SHP77 (cell line): ENCODE results near the gene ZNHIT1.

Source experiments
- DNase-seq, 2 experiments: peaks; one replicate each; lab custom pipeline; 2025; lab: John Stamatoyannopoulos, UW

Gene ZNHIT1

DNA sequence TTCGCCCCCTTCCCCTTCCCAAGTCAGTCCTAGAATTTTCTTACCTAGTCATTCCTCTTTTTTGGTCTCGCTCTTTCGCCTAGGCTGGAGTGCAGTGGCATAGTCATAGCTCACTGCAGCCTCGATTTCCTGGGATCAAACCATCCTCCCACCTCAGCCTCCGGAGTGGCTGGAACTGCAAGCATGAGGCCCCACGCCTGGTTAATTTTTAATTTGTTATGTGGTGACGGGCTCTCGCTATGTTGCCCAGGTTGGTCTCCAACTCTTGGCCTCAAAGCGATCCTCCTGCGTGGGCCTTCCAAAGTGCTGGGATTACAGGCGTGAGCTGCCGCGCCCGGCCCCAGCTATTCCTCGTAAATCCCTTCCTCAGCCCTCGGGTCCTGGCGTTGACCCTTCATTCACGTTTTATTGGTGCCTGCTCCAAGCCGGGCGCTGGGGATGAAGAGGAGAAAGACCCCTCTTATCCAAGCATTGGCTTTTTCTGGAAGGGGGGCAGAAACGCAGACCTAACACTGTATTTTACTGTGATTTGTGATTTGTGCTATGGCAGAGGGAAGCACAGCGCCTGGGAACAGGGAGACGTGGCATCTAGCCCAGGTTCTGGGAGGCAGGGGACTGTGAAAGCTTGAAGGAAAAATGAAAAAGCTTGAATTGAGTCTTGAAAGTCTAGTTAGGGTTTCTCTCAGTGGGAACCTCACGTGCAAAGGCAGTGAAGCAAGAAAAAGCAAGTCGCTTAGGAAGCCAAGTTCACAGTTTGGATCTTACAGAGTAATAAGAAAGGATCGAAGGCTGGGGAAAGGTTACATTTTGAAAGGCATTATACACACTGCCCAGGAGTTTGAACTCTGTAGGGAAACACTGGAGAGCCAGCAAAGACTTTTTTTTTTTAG is 516 bp downstream of the ZNHIT1 start:
- DNase-seq = no peak

DNA sequence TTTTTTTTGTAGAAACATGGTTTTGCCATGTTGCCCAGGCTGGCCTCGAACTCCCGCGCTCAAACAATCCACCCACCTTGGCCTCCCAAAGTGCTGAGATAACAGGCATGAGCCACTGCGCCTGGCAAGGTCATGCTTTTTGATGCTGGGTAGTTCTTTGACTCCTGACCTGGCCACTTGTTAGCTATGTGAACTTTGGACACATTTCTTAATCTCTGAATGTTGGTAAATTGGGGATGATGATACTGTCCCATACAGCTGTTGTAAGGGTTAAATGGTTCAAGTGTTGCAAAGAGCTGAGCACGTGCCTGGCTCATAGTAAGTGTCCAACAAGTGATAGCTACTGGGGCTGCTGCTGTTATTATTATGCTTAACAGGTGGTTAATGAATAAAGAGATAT is 2.3 kb downstream of the ZNHIT1 start:
- no peak for DNase-seq

DNA sequence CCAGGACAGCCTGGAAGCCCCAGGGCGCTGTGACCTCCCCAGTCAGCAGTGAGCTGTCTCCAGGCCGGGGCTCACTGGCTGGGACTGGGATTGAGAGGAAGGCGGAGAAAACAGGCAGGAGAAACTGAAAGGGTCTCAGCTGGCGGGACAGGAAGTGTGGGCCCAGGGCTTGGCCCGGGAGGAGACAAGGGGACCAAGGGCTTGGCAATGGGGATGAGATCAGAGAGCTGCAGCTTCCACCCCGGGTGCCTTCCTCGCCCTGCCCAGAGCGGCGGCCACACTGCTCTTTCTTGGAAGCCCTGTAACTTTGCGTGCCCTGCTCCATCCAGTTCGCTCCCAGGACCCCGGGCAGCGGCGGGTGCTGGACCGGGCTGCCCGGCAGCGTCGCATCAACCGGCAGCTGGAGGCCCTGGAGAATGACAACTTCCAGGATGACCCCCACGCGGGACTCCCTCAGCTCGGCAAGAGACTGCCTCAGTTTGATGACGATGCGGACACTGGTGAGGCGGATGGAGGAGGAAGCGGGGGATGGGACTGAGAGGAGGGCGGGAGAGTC is 4.4 kb downstream of the ZNHIT1 start:
- no peak for DNase-seq

DNA sequence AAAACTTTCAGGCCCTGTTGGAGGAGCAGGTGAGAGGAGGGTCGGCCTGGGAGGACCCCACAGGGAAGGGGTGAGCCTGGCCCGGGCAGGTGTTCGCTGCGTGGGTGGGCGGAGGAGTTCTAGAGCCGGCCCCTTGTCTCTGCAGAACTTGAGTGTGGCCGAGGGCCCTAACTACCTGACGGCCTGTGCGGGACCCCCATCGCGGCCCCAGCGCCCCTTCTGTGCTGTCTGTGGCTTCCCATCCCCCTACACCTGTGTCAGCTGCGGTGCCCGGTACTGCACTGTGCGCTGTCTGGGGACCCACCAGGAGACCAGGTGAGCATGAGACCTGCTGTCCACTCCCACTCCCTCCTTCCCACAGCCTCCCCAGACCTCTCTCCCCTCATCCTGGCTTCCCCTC is 5.6 kb downstream of the ZNHIT1 start:
- no peak for DNase-seq

DNA sequence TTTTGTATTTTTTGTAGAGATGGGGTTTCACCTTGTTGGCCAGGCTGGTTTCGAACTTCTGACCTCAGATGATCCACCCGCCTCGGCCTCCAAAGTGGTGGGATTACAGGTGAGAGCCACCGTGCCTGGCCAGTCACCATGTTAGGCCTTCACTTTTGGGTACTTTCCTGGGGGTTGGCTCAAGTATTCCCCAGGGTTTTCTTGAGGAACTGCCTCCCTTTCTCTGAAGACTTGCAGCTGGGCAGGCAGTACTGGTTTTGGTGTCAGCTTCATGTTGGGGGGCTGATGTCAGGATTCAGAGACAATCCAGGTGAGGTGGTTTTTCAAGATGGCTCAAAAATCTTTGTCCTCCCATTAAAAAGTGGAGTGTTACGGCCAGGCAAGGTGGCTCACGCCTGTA is 7.7 kb downstream of the ZNHIT1 start:
- no peak for DNase-seq

DNA sequence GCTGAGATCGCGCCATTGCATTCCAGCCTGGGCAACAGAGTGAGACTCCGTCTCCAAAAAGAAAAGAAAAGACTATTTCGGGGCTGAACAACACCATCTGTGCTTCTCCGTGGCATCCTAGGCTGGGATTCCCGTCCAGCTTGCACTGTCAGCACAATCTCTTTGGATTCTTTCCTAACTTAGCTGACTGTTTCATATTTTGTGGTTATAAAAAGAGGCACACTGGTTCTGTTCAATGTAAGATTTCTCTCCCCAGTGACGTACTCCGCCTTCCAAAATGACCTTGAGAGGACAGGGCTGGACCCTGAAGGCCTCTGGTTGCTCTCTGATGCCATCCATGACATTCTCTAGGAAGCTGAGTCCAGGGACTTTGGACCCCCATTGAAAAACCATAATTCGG is 8.8 kb downstream of the ZNHIT1 start:
- DNase-seq = no peak

DNA sequence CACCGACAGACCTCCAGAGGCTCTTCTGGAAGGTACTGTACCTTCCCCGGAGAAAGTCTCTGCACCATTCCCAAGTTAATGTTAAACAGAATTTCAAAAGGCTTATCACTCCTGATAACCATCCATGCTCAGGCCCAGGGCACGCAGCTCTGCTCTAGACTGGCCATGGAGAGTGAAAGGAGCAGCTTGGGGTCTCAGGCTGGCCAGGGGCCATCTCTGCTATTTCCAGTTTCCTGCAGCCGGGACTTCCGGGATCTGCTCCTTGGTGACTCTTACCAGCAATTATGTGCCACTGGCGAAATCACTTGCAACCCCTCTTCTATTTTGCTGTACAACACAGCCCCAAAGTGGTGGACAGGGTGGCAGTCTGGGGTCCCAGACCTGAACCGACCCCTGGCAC is 13.7 kb downstream of the ZNHIT1 start:
- DNase-seq = no peak

DNA sequence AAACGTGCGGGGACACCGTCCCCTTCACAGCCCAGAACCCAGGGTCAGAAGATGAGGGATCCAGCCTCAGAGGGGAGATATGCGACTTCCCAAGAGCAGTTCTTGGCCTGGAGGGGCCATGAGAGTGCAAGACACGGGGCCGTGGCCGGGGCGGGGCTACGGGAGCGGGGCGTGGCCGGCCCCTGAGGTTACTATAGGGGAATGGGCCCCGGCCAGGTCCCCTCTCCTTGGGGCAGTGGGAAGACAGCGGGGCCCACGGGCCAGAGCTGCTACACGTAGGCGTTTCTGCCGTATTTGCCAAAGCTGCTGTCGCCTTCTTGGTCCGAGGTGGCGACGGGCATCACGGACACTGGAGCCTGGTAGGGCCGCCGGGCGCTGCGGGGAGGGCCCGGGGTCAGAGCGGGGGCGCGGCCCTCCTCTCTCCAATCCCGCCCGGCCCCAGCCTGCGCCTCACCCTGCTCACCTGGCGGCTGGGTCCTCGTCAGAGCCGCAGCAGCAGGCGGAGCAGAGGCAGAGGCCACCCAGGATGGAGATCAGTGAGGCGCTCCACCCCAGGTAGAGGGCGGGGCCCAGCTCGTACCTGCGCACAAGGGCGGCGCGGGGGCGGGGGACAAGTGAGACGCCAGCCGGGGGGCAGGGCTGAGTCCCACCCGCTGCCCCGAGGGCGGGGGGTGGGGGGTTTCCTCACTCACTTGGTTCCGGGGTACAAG is 14.3 kb downstream of the ZNHIT1 start:
- DNase-seq = no peak

DNA sequence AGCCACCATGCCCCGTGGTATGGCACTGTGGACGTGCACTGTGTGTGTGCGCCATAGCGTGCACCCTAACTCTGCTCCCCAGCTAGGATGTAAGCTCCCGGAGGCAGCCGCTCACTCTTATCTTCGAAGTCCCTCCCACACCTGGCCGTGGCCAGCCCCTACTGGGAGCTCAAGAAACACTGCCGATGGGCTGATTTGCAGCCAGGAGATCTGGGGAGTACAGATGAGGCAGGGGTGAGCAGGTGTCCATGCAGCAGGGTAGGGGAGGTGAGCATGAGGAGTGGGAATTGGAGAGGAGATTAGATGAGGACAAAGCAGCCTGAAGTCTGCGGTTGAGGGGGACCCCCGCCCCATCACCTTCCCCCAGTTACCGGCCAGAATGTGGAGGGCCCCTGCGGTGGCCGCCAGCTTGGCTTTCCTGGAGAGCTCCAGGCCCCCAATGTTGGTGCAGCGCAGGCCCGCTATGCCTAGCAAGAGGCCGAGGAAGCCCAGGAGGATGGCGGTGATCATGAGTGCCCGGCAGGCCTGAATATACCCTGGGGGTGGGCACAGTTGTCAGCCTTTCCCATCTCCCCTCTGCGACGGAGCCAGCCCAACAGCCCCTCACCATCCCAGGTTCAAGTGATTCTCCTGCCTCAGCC is 16.1 kb downstream of the ZNHIT1 start:
- DNase-seq = no peak

DNA sequence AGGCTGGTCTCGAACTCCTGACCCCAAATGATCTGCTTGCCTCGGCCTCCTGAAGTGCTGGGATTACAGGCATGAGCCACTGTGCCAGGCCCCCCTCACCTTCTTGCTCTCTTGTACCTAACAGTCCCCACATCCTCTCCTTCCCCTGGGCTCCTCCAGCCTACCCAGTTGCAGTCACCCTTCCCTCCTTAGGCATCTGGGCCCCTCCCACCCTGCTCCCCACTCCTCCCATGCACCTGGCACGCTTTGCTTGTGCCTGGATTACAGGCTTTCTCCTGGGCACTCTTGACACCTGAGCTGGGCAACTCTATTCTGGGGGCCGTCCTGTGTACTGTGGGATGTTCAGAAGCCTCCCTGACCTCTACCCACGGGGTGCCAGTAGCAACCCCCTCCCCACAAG is 16.7 kb downstream of the ZNHIT1 start:
- DNase-seq = no peak

DNA sequence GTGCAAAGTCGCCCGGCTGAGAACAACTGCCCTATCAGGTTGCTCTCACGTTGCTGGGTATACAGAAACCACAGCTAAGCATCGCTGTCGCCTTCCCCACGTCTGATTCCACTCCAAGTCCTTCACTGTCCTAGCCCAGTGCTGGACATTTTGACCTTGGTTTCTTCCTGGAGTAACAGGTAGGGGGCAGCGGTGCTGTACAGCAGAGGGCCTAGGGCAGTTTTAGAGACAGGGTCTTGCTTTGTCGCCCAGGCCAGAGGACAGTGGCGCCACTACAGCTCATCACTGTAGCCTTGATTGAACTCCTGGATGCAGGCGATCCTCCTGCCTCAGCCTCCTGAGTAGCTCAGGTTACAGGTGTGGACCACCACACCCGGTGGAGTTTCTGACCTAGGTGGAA is 17.1 kb downstream of the ZNHIT1 start:
- no peak for DNase-seq

DNA sequence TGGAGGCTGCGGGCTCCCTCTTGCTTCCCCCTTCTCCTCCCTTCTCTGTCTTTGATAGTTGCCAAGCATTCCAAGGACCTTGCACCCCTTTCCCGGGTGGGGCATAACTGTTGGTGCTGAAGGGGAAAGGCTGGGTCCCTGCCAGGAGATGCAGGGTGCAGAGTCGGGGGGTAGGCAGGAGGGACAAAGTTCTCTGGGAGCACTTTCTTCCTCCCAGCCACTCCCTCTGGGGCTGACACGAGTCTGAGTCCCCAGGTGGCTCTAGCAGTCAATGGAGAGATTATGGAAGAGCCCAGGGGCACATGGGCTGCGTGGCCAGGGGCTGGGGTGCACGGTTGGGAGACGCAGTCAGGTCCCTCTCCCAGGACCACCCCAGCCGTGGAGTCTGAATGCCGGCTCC is 17.6 kb downstream of the ZNHIT1 start:
- DNase-seq = no peak

DNA sequence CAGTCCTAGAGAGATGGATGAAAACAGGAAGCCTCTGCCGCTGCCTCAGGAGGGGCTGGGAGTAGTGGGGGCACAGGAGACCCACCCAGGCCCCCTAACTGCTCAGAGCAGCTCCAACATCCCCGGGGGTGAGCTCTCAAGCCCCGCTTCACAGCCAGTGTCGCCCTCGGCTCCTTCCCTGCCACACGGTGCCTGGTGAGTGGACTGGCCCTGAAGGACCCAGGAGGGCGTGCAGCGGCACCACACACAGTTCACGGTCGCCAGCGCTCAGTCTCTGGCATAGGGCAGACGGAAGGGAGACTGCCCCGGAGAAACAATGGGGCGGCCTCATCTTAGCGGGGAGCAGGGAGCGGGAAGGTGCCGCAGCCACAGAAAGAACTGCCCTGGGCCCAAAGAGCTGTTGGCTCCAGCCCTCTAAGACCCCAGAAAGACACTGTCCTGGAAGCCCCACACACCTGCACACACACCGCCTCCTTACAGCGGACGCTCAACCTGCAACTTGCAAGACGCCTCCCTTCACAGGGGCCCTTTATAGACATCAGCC is 18.4 kb downstream of the ZNHIT1 start:
- no peak for DNase-seq

DNA sequence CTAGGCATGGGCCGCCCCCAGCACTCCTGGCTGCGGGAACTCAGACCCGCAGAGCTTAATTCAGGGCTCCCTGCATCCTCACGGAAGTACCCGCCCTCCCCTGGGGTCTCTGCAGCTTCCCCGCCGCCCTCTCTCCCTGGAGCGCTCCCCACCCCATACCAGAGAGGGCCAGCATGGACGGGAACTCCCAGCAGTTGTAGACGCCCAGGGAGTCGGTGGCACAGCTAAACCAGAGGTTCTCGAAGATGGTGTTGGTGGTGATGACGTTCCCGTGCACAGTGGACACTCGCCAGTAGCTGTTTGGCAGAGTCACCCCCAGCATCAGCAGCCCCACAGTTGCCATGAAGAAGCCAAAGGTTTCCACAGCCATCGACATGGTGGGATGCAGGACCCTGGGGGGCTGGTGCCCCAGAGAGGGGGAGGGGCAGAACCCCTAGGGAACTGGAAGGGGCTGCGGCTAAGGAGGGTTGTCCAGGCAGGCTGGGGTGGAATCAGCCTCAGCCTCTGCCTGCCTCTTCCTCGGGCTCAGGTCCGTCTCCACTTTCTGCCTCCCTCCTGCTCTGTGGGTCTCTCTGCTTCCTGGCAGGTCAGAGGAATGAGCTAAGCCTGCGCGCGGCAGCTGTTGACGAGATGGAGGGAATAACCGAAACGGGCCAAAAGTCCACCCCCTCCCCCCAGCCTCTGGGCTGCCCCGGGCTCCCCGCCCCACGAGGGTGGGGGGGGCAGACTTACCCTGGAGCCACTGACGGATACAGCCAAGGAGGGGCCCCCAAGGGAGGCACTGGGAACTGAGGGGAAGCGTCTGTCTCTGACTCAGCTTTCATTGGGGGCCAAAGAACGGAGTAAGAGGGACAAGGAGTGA is 19.5 kb downstream of the ZNHIT1 start, which contains the start of gene CLDN15:
TSS of gene CLDN15 (minus strand) at position 597 of the 862 bp plus-strand sequence. CDS start at position 376, 221 bp downstream.
- no peak for DNase-seq

DNA sequence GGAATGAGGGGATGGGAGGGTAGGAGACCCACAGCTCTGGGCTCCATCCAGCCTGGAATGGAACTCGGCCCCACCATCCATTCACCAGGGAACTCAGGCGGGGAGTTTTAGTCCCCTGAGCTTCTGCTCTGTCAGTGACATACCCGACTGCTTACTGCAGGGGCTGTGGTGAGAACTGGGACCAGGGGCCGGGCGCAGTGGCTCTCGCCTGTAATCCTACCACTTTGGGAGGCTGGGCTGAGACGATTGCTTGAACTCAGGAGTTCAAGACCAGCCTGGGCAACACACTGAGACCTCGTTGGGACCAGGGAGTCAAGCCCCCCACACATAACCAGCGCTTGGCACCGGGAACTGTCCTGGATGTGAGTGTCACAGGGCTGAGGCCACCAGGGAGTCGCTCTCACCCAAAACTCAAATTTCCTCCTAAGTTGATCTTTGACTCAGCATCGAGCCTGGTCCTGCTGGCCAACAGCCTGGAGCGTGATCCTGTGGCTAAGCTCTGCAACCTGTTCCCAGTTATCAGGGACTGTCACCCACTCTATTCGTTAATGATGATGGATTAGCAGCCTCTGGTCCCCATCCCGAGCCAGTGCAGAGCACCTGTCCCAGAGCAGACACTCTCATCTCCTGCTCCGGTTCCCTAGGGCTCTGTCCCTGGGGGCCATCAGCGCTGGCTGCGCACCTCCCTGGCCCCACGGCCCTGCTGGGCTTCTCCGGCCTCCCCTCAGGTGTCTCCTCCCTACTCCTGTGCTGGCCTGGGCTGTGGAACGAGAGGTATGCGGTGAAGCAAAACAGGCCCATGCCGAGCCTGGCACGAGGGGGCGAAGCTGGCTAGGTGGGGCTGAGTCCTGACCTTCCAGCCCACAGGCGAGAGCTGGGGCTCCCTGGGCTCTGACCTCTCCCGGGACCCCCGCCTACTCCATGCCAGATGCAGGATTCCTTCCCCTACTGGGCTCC is 20.5 kb downstream of the ZNHIT1 start:
- DNase-seq = no peak

DNA sequence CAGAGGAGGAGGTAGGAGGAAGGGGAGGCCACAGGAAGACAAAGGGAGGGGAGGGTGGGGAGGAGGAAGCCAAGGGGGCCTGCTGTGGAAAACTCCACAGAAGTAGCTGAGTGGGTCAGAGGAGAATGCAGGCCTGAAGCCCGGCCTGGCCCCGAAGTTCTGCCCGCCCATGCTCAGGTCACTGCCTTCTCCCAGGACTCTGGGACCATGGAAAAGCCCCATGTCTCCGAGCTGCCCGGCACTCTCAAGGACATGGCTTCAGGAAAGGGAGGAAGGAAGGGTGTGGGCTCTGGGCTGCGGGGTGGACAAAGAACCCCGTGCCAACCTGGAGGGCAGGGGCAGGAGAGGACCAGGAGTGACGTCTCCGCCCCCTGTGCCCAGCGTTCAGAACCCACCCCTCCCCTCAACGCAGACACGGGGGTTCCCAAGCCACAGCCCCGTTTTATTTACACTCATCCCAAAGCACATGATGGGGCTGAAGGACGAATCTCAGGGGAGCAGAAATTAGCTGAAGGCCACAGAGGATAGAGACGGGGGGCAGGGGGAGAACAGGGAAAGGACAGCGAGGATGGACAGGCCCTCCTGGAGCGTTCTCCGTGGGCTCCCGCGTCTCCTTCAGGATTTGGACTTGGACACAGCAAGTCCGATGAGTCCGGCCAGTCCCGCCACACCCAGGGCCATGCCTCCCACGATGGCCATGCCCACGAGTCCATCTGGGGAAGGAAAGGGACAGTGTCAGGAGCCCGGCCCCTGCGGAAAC is 21.4 kb downstream of the ZNHIT1 start:
- DNase-seq = no peak

DNA sequence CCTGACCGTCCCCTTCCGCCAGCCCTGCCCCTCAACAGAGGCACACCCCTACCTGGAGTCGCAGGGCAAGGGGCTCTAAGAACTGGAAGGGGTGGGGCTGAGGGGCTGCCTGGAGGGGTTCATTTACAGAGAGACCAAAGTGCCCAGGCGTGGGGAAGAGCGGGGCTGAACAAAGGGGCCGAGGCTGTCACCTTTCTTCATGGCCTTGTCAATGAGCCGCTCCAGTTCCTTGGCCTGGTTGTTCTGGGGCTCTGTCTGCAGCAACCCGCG is 21.9 kb downstream of the ZNHIT1 start:
- no peak for DNase-seq

DNA sequence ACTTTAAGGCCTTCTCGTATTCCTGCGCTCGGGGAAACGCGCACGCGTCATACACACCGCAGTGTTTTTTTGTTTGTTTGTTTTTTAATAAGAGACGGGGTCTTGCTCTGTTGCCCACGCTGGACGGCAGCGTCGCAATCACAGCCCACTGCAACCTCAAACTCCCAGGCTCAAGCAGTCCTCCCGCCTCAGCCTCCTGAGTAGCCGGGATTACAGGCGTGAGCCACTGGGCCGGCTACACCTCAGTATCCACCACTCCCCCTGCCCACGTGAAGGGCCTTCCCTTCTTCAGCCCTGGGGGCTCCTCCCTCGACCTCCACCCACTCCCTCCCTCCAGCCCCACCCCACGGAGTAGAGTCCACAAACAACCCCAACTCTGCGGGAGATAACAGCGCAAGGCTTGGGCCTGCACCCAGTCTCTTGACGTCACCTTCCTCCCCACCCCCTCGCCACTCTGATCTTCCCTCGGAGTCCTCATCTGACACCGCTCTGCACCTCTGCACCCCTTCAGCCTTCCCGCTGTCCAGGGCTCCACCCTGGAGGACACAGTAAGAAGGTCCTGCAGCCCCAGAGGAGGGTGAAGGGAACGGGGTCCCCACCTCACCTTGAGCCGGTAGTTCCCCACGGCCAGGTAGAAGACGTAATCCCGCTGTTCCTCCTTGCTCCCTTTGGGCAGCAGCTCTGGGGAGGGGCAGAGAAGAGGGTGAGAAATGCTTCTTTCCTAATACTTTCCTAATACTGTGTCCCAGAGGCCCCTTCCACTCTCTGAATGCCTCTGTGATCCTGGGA is 22.5 kb downstream of the ZNHIT1 start:
- no peak for DNase-seq

DNA sequence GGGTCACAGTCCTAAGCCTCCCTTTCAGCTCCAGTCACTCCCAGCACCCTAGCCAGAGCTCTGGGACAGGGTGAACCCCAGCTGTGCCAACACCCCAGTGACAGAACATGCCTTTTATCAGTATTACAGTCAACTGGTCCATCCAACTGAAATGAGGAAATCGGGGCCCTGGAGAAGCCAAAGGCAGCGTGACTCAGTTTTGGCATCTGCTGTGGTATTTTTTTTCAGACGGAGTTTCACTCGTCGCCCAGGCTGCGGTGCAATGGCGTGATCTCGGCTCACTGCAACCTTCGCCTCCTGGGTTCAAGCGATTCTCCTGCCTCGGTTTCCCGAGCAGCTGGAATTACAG is 23.0 kb downstream of the ZNHIT1 start:
- no peak for DNase-seq
